Measurements from ENCODE around the gene TRPC4. TPM values are rescaled to one million over a fixed set of nuclear protein-coding genes. Genes with fewer than 3 reads are reported as not detected.

Gene TRPC4
- total RNA-seq, 4 donors from 2014 or later = 0.33 to 4.2 (median 0.46) TPM; not detected in 1

GRCh38 chr13:37753776-37754175 is 115.8 kb downstream of the TRPC4 start:
- Histone ChIP-seq H3K27ac (replicated peaks in 1 of 4) (no peak overlapping the region), H3K36me3 (no peaks in the 10 kb centered on the region), H3K27me3 (no peaks in the 10 kb centered on the region), H3K9me3 (no peaks in the 10 kb centered on the region), H3K4me3 (no peak overlapping the region), H3K4me1 (no peaks in the 10 kb centered on the region)
- WGBS = 93% methylated on average over 6 of the region's 6 CpGs
- no peak for TF ChIP-seq POLR2AphosphoS5 (IDR thresholded peaks at IDR 0.05)
- TF ChIP-seq POLR2A (IDR thresholded peaks at IDR 0.05; ENCODE audit: low read depth) = no peak
- TF ChIP-seq EP300 (IDR thresholded peaks at IDR 0.05) = no peak
- no peak for TF ChIP-seq CTCF (IDR thresholded peaks at IDR 0.05)
- DNase-seq (ENCODE audit: extremely low spot score) = no peak
- intact Hi-C loops (cut with DNase I) = no loop called here

- intact Hi-C loops (cut with DNase I) = no loop called here
- H3K4me3 ChIP-seq = no peak overlapping the region
- DNase-seq (ENCODE audit: extremely low spot score) = no peak
- 75% methylated on average over 9 of the region's 9 CpGs for WGBS
- TF ChIP-seq POLR2AphosphoS5 (IDR thresholded peaks at IDR 0.05) = no peak
- TF ChIP-seq CTCF (IDR thresholded peaks at IDR 0.05) = no peak
- TF ChIP-seq POLR2A (IDR thresholded peaks at IDR 0.05; ENCODE audit: low read depth) = no peak
- no peak for TF ChIP-seq EP300 (IDR thresholded peaks at IDR 0.05)
- no peaks in the 10 kb centered on the region for H3K27me3 ChIP-seq
- no peaks in the 10 kb centered on the region for H3K9me3 ChIP-seq
- no peak overlapping the region for H3K27ac ChIP-seq (replicated peaks in 1 of 4)
- no peaks in the 10 kb centered on the region for H3K4me1 ChIP-seq
- no peaks in the 10 kb centered on the region for H3K36me3 ChIP-seq
These were observed 117.4 kb downstream of the TRPC4 start for GRCh38 chr13:37752146-37752545.

GRCh38 chr13:37751025-37751424 is 118.5 kb downstream of the TRPC4 start:
- 85% methylated on average over 9 of the region's 9 CpGs for WGBS
- Histone ChIP-seq H3K4me1 (no peaks in the 10 kb centered on the region), H3K4me3 (no peak overlapping the region), H3K27ac (replicated peaks in 1 of 4) (no peak overlapping the region), H3K27me3 (no peaks in the 10 kb centered on the region), H3K36me3 (no peaks in the 10 kb centered on the region), H3K9me3 (no peaks in the 10 kb centered on the region)
- TF ChIP-seq POLR2A (IDR thresholded peaks at IDR 0.05; ENCODE audit: low read depth) (no peak), CTCF (IDR thresholded peaks at IDR 0.05) (no peak), POLR2AphosphoS5 (IDR thresholded peaks at IDR 0.05) (no peak), EP300 (IDR thresholded peaks at IDR 0.05) (no peak)
- no peak for DNase-seq (ENCODE audit: extremely low spot score)
- intact Hi-C loops (cut with DNase I) = no loop called here

- no peaks in the 10 kb centered on the region for H3K4me1 ChIP-seq
- H3K36me3 ChIP-seq = no peaks in the 10 kb centered on the region
- no peak overlapping the region for H3K27ac ChIP-seq (replicated peaks in 1 of 4)
- TF ChIP-seq POLR2A (IDR thresholded peaks at IDR 0.05; ENCODE audit: low read depth) (no peak), POLR2AphosphoS5 (IDR thresholded peaks at IDR 0.05) (no peak), CTCF (IDR thresholded peaks at IDR 0.05) (no peak), EP300 (IDR thresholded peaks at IDR 0.05) (no peak)
- H3K27me3 ChIP-seq = no peaks in the 10 kb centered on the region
- DNase-seq (ENCODE audit: extremely low spot score) = no peak
- H3K4me3 ChIP-seq = no peak overlapping the region
- no peaks in the 10 kb centered on the region for H3K9me3 ChIP-seq
- intact Hi-C loops (cut with DNase I) = no loop called here
- 83% methylated on average over 3 of the region's 3 CpGs for WGBS
These were observed 120.7 kb downstream of the TRPC4 start for GRCh38 chr13:37748913-37749312.

GRCh38 chr13:37747071-37747612 is 122.4 kb downstream of the TRPC4 start:
- Histone ChIP-seq H3K27ac (replicated peaks in 1 of 4) (no peak overlapping the region), H3K4me3 (no peak overlapping the region), H3K9me3 (no peaks in the 10 kb centered on the region), H3K36me3 (no peaks in the 10 kb centered on the region), H3K27me3 (no peaks in the 10 kb centered on the region), H3K4me1 (no peaks in the 10 kb centered on the region)
- DNase-seq (ENCODE audit: extremely low spot score) = no peak
- TF ChIP-seq CTCF (IDR thresholded peaks at IDR 0.05) = no peak
- TF ChIP-seq POLR2AphosphoS5 (IDR thresholded peaks at IDR 0.05) = no peak
- no peak for TF ChIP-seq EP300 (IDR thresholded peaks at IDR 0.05)
- intact Hi-C loops (cut with DNase I) = no loop called here
- WGBS = 43% methylated on average over 5 of the region's 5 CpGs

Measured in esophagus muscularis mucosa (tissue), 4 donors.